Stimulated activated CD8-positive, alpha-beta memory T cell treated with anti-CD3 and anti-CD28 coated beads, Interleukin-12 subunit alpha, Interleukin-12 subunit beta, amount 100 ng/mL, for 1 hour (primary cell): ENCODE results near the gene PLA2G3.
A peak's percentile ranks its signal among the peaks of the same experiment; 100 is the strongest.
"Not testable (repeated sequence)": the region's sequence is repeated elsewhere in the genome, so short reads cannot be mapped to it uniquely, and the experiment has no call there.

ENCODE experiments used
- DNase-seq: peaks from one replicate; pipeline ENCODE4 v3.0.0-alpha.2; 2020; ENCODE audit warnings: low read depth

The PLA2G3 gene

DNA sequence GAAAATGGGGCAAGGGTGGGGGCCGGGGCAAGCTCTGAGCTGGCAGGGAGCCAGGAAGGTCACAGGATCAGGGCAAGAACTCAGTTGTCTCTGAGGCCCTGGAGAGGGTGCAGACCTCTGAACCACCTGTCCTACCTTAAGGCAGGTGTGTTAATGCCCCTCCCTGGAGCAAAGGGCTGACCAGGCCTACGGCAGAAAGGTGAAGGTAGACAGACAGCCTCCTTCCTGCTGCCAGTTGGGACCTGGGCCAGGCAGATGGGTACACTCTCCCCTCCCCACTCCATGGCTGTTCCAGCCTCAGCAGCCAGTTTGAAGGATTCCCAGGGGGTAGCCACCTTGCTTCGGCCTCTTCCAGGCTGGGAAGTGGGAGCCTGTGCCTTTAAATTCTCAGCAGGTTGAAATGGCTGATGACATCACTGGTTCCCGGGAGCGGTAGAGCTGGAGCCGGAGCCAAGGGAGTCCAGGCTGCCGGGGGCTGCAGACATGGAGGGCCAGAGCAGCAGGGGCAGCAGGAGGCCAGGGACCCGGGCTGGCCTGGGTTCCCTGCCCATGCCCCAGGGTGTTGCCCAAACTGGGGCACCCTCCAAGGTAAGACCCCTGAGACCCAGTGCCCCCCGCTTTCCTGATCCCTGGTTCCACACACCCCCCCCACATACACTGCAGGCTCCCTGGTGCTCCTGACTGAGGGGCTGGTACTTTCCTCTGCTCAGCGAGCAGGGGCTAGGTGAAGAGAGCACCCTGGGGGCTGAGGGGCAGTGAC, 17.6 kb downstream of the PLA2G3 start, which contains the start of gene INPP5J:
TSS of gene INPP5J (plus strand) at position 435 of the 760 bp plus-strand sequence. CDS start at position 484, 49 bp downstream.
- no peak for DNase-seq

DNA sequence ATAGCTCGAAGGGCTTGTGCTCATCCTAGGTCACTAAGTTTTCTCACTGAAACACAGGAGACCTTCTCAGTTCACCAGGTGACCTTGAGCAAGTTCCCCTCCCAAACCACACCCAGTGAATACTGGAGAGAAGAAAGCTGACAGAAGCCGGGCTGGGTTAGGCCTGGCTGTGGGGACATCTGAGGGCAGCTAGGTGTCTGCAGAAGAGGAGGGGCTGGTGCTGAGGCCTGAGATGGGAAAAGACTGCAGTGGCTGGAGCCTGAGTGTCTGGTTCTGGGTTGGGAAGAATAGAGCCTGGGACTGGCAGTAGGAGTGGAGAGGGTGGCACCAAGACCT, 18.1 kb downstream of the PLA2G3 start:
- no peak for DNase-seq

DNA sequence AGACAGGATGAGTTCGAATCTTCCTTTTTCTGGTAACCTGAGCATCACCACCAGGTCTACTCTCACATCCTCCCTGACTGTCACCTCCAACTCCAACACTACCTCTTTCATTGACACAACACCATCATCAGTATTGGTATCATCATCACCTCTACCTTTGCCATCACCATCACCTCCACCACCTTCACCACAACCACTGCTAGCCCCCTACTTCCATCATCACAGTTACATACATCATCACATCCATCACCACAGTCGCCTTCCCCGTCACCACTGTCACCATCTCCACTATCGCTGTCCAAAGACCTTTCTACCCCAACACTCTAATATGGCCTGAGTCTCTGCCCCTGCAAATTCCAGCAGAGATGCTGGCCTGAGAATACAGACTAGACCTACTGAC, 18.9 kb downstream of the PLA2G3 start:
- DNase-seq, result no peak

DNA sequence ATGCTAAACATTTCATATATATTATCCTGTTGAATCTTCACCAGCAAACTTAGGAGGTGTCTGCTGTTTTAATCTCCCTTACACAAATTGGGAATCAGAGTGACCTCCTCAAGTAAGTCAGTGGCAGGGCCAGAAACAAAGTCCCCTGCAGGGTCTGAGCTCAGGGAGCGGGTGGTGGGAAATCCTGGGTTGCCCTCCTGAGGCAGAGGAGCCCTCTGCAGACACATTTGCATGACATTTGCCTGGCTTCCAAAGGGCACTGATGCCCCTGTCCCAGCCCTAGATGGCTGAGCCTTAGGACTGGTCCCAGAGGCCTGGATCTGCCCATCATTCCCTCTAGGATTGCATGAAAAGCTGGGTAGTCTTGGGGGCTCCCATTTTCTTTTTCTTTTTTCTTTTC, 19.7 kb downstream of the PLA2G3 start:
- no peak for DNase-seq

DNA sequence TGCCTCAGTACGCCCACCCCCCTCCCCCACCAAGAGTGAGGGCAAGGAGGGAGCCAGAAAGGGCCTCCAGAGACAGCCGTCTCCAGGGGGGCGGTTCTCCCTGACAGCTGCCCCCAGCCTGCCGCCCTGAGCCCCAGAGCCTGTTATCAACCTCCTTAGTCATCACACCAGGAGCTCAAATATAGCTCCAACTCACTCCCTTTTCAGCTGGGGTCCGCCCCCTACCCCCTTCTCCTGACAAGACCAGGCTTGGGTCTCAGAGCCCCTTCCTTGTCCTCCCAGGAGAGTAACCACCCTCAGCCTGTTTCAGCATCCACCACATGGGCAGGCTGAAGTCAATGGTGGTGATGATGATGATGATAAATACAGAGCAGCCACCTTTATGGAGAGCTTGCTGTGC, 20.1 kb downstream of the PLA2G3 start:
- no peak for DNase-seq

DNA sequence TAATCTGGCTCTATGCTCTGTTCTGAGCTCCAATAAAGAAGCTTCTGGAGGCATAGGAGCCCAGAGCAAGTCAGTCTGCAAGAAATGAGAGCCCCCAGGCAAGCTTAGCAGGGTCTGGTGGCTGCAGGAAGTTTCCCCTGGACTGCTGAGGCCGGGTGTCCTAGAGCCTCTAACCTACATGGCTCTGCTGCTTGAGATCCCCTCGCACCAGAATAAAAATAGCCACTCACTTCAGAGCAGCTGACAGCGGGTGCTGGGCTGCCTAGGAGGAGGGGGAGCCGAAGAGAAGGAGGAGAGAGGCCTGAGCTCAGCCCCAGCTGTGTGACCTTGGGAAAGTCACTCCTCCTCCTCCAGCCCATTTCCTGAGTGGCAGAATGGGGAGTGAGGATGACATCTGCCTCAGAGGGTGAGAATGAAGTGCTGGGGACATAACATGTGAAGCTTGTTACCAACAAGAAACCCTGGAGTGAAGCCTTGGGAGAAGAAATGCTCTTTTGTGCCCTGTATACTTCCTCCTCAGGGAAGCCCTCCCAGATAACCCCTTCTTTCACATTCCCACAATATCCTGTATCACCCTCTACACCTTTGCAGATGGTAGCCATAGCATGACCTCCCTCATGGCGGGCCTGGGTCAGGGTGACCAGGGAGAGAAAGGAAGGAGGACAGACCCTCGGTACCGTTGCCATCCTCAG, 21.1 kb downstream of the PLA2G3 start:
- no peak for DNase-seq

DNA sequence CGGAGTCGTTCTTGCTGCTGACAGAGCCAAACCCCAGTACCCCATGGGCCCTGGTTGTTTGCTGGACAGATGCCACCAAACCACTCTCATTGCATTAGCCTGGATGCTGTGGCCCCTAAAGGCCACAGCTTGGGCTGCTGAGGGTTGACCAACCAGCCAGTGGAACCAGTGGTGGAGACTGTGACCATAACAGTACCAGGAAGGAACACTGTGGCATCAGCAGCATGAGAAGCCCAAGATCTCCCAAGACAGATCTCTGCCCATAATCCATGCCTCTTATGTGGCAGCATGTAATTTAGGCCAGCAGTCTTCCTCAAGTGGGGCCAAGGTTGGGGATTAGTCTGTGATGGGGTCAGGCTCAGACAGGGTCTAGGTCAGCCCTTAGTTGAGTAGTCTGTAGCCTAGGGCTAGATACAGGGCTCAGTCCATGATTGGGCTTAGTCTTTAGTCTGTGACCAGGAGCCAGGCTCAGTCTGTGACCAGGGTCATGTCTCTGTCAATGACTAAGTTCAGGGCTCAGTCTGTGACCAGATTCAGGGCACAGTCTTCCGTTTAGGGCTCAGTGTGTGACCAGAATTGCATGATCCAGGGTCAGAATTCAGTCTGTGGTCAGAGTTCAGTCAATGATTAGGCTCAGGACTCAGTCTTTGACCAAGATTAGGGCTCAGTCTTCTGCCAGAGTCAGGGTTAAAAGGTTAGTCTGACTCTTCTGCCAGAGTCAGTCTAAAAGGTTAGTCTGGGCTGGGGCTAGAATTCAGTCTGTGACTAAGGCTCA, 22.1 kb downstream of the PLA2G3 start:
- DNase-seq, result no peak

DNA sequence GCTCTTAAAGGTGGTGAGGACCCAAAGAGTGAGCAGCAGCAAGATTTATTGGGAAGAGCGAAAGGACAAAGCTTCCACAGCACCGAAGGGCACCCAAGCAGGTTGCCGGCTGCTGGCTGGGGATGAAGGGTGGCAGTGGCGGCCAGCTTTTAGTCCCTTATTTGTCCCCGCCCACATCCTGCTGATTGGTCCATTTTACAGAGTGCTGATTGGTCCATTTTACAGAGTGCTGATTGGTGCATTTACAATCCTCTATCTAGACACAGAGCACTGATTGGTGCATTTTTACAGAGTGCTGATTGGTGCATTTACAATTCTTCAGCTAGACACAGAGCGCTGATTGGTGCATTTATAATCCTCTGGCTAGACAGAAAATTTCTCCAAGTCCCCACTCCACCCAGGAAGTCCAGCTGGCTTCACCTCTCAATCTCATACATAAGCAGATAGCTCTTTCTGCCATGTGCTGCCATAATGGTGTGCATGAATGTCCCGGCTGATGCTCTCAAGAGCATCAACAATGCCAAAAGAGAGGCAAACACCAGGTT, 27.7 kb downstream of the PLA2G3 start:
- DNase-seq, result not testable (repeated sequence)

DNA sequence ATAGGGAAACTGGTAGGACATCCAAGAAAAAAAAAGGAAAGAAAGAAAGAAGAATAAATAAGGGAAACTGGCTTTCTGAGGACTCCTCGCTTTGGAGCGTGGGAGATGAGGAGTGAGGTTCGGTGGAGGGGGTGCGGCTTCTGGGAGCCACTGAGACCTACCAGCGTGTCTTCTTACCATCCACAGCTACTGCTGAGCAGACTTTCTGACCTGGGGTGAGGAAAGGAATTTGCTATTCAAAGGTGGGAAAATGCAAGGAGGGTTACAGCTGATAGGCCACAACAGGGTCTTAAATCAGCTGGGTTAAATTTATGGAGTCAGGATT, 32.5 kb downstream of the PLA2G3 start:
- DNase-seq, result no peak

DNA sequence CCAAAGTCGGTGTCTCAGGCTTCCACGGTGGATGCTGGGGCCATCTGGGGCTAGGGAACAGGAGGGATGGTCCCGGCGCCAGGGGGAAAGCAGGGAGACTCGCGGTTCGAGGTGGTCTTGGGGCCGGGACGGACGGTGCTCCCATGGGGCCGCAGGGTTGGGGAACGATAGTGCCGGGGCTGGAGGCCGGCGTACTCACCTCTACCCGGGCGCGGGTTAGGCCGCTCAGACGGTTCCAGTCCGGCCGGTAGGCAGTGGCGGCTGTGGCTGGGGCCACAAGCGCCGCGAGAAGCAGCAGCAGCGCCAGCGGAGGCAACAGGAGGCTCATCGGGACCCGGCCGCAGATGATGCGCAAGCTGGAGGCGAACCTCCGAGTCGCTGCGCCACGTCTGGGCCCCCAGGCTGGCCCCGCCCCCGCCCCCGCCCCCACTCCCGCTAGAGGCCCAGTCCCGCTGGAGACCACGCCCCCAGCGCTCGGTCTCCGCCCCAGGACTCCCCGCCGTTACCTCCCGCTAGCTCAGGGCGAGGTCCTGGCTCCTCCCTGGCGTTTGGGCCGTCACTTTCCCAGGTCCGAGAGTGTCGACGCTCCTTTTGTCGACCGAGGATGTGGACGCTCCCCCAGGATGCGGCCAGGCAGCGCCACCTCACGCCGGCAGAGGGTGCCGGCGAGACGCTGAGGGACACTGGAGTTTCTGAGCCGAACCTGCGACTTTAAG, 33.0 kb downstream of the PLA2G3 start, which contains the start of gene SELENOM:
TSS of gene SELENOM (minus strand) at position 391 of the 716 bp plus-strand sequence. CDS start at position 328, 63 bp downstream.
- peak; percentile 68 for DNase-seq

DNA sequence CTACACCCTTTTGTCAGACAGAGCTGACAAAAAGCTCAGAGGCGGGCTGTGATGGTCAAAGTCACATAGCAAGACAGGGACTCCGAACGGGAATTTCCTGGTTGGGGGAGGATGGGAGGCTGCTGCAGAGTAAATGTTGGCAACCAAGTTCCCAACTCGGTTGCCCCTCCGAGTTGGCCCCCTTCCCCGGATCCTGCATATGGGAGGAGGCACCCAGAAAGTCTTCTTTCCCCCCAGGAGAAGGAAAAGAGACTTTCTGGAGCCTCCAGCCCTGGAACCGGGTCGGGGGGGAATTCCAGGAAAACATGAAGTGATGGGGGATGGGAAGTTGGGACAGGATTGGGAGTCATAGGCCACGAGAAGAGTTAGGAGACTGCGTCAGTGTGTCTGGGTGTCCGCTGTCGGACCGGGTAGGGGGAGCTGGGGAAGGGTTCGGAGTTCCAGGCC, 33.6 kb downstream of the PLA2G3 start:
- no peak for DNase-seq

DNA sequence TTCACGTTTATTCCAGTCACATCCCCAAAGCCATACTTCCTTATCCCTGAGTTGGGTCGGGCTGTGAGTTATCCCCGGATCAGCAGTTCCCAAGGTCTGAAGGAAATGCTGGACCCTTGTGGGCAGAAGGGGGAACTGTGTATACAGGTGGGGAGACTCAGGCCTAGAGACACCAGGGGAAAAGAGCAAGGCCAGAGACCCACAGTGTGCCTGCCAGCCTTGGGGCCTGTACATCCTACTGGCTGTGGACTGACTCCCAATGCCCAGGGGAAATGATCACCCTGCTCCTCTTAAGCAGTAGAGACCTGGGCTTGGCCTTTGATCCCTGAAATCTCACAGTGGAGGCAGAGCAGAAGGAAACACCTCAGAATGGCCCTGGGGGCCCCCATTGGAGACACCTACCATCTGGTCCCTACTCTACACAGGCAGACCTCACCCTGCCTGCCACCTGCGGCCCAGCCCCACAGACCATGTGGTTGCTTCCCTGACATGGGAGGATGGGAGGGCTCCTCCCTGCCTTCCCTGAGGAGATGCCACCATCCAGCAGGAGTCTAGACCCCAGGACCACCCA, 34.2 kb downstream of the PLA2G3 start:
- DNase-seq, result no peak

DNA sequence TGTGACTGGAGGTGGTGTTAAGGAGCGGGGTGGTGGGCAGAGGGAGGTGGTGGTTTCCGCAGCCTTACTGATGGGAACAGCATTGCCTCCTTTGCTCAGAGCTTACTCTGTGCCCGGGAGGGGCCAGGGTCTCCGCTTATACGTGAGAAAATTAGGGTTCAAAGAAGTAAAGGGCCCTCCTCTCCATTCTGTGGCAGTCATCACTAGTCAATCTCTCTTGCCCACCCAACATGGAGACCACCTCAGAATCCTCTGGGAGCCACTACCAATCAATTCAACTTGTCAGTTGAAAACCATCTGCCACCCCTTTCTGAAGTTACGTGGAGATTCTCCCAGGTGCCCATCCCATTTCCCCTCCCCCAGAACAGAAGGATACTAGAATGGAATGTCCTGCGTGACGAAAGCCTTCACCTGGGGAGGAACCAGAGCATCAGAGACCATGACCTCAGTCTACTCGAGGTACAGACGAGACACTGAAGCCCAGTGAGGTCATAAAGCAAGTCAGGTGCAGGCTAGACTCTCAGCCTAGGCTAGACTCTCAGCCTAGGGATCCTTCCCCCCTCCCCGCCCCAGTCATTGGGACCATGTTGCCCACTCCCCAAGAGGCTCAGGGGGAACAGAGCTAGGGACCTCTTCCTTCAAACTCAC, 34.9 kb downstream of the PLA2G3 start:
- no peak for DNase-seq

DNA sequence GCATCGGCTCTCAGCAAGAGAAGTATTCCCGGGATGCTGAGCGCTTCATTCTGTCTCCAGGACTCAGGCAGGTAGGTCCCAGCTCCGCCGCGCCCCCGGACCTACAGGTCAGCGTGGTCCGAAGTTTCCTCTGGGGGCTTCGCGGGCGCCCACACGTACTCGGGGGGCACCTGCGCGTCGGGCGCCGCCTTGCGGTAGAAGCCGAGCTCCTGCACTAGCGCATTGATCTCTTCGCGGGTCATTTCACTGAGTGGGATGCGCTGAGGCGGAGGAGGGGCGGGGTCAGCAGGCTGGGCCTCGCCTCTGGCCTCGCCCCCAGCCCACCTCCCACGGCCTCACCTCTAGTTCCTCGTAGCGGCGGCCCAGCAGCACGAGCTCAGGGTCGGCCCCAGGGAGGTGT, 35.4 kb downstream of the PLA2G3 start:
- no peak for DNase-seq

DNA sequence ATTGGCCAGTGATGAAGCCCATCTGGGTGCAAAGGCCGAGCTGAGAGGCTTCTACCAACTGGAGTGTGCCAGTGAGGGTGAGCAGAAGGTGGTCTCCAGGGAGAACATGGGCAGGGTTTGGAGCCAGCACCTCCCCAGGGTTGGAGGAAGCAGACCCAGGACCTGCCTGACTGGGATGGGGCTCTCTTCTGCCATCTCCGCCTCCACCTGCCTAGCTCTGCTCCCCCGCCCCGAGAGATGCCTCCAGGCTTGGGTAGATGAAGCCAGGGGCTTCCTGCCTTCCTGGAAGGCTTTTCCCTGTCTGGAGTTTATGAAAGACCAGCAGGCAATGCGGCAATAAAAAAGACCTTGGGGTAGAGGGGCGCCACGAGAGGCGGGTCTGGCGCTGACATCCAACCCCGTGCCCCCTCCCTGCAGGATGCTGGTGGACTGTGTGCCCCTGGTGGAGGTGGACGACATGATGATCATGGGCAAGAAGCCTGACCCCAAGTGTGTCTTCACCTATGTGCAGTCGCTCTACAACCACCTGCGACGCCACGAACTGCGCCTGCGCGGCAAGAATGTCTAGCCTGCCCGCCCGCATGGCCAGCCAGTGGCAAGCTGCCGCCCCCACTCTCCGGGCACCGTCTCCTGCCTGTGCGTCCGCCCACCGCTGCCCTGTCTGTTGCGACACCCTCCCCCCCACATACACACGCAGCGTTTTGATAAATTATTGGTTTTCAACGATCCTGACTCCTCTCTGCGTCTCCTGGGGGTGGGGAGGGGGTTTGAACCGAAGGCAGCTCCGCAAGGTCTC, 36.2 kb downstream of the PLA2G3 start:
- no peak for DNase-seq

DNA sequence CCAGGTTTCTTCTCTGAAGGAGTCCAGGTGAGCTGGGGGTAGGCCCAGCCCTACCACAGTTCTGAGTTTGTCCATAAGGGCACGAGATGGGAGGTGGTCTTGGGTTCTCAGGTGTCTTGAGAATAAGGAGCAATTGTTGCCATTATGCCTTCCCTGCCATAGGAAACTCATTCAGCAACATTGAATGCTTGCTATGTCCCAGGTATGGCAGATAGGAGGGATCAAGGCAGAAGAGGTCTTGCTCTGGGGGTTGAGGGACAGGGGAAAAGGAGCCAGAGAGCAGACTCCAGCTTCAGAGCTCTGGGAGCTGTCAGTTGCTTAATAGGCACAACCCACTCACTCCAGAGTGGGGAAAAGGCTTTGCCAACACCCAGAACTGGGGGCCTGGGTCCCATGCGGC, 37.2 kb downstream of the PLA2G3 start:
- DNase-seq, result no peak

DNA sequence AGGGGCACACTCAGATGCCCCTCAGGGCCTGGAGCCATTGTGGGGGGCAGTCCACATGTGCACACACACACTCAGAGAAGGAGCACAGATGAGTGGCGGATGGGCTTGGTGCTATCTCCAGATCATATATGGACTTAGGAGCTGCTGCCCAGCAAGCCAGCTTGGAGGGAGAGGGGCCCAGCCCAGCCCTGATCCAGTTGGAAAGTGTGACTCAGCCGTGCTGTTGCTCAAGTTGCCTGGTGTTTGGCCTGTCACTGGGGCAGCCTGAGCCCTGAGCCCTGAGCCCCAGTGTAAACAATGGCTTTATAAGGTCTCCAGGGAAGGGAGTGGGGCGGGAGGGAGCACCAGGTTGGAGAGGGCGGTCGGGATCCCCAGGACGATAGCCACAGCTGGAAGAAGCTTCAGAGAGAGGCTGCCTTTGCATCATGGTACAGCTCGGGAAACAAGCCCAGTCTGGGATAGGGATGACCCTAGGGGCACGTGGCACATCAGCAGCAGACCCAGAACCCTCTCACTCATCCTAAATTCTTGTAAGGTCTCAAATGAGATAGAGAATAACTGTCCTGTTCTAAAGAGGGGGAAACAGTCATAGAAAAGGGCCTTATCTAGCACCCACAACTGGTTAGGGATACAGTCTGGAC, 37.7 kb downstream of the PLA2G3 start:
- no peak for DNase-seq

DNA sequence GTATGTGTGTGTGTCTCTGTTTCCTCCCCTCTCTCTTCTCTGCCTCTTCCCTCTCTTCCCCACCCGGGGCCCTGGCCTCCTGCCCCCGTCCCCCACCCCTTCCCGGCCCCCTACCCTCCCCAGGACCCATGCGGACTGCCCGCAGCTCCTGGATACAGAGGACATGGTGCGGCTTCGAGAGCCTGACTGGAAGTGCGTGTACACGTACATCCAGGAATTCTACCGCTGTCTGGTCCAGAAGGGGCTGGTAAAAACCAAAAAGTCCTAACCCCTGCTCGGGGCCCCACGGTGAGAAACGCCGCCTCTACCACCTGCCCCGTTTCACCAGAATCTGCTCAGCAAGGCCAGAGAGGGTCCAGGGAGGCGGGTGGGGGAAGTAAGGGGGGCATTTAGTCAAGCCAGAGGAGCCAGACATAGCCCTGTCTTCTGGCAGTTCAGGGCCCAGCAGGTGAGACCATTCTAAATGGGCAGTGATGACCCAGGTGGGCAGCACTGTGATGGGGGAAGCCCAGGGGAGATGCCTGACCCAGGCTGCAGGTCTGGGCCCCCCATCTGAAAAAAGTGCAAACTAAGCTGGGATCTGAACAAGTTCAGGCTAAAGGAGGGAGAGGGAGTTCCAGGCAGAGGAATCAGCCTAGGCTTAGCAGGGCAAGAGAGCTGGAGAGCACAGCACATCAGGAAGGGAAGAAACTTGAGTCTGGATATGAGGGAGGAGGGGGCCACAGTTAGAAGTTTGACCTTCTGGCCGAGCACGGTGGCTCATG, 39.4 kb downstream of the PLA2G3 start:
- DNase-seq, result no peak
